ENCODE results near the gene TRIM7.

GRCh38 chr5:181219262-181220177 is 14.5 kb upstream of the TRIM7 start:
- TF ChIP-seq POLR2A (IDR thresholded peaks at IDR 0.05) (no peak), CTCF (IDR thresholded peaks at IDR 0.05) (no peak)

Data from sigmoid colon (tissue), 3 donors.